Measurements from ENCODE around the gene SRGN.

The SRGN gene

GRCh38 chr10:69145329-69145728 is 57.4 kb downstream of the SRGN start:
- no peak for TF ChIP-seq CTCF (conservative IDR thresholded peaks at IDR 0.05; ENCODE audit: control insufficient read depth, insufficient read depth, low read depth, low read length)
- DNase-seq (ENCODE audit: low read depth), result no peak
- H3K4me3 ChIP-seq (ENCODE audit: control insufficient read depth, low read depth, low read length), result no peak overlapping the region

DNA sequence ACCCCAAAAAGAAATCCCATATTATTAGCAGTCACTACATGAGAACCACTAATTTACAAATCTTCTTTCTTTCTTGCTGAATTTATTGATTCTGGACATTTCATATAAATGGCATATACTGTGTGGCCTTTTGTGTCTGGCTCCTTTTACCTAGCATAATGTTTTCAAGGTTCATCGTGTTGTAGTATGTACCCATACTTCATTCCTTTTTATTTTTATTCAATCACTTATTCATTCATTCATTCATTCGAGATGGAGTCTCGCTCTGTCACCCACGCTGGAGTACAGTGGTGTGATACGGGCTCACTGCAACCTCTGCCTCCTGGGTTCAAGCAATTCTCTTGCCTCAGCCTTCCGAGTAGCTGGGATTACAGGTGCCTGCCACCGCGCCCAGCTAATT is 58.0 kb downstream of the SRGN start:
- no peak for DNase-seq (ENCODE audit: low read depth)
- H3K4me3 ChIP-seq (ENCODE audit: control insufficient read depth, low read depth, low read length), result no peak overlapping the region
- TF ChIP-seq CTCF (conservative IDR thresholded peaks at IDR 0.05; ENCODE audit: control insufficient read depth, insufficient read depth, low read depth, low read length), result no peak

- TF ChIP-seq CTCF (conservative IDR thresholded peaks at IDR 0.05; ENCODE audit: control insufficient read depth, insufficient read depth, low read depth, low read length), result no peak
- H3K4me3 ChIP-seq (ENCODE audit: control insufficient read depth, low read depth, low read length), result no peak overlapping the region
- DNase-seq (ENCODE audit: low read depth), result no peak
Measured at GRCh38 chr10:69146759-69147158, 58.9 kb downstream of the SRGN start.

- no peak for TF ChIP-seq CTCF (conservative IDR thresholded peaks at IDR 0.05; ENCODE audit: control insufficient read depth, insufficient read depth, low read depth, low read length)
- H3K4me3 ChIP-seq (ENCODE audit: control insufficient read depth, low read depth, low read length), result no peak overlapping the region
- no peak for DNase-seq (ENCODE audit: low read depth)
Measured at GRCh38 chr10:69151984-69152383, 64.1 kb downstream of the SRGN start.

GRCh38 chr10:69153227-69153626 is 65.3 kb downstream of the SRGN start:
- no peak for TF ChIP-seq CTCF (conservative IDR thresholded peaks at IDR 0.05; ENCODE audit: control insufficient read depth, insufficient read depth, low read depth, low read length)
- H3K4me3 ChIP-seq (ENCODE audit: control insufficient read depth, low read depth, low read length), result no peak overlapping the region
- DNase-seq (ENCODE audit: low read depth), result no peak
